PC-9 (cell line): ENCODE data around the gene SLC26A2. TPM values are rescaled to one million over a fixed set of nuclear protein-coding genes. Genes with fewer than 3 reads are reported as not detected.
A peak's percentile ranks its signal among the peaks of the same experiment; 100 is the strongest.

ENCODE experiments used
- BruUV-seq: library from RNA; stranded (reverse); fragments of 400-500 nt; replicated peaks from 2 replicates; lab custom pipeline; 2021; lab: Mats Ljungman, UMichigan
- CTCF ChIA-PET: fragments of 300-600 bp; sonication (Branson Sonifier 250); formaldehyde crosslinking; loops from one replicate; lab custom pipeline; 2022; ENCODE audit warnings: antibody characterized with exemption; lab: Charles Lee
- POLR2A ChIA-PET: fragments of 300-600 bp; sonication (Branson Sonifier 250); formaldehyde crosslinking; loops from one replicate; lab custom pipeline; 2022; ENCODE audit warnings: antibody characterized with exemption; ENCODE audit not compliant: unreplicated experiment; lab: Charles Lee
- DNase-seq, 2 experiments: peaks; one replicate each; pipeline versions ENCODE4 v3.0.0 to v3.0.0-alpha.2; 2015 to 2022; ENCODE audit warnings: mixed read lengths in 1 of 2
- H2AFZ ChIP-seq: fragments of 200-600 bp; sonication (generic); 2 replicates; pipeline ENCODE4 v1.8.1; 2017; ENCODE audit warnings: antibody characterized with exemption
- H3F3A ChIP-seq: fragments of 200-600 bp; sonication (generic); 2 replicates; pipeline ENCODE4 v1.8.1; 2017; ENCODE audit warnings: antibody characterized with exemption, mild to moderate bottlenecking, low read depth; ENCODE audit not compliant: insufficient read depth
- H3K27ac ChIP-seq: fragments of 200-600 bp; sonication (generic); 2 replicates; pipeline ENCODE4 v1.6.1; 2016; ENCODE audit warnings: mixed run types
- H3K27me3 ChIP-seq: fragments of 200-600 bp; sonication (generic); 2 replicates; pipeline ENCODE4 v1.6.1; 2016; ENCODE audit warnings: low read depth, mixed run types; ENCODE audit not compliant: insufficient read depth
- H3K36me3 ChIP-seq: fragments of 200-600 bp; sonication (generic); 2 replicates; pipeline ENCODE4 v1.6.1; 2016; ENCODE audit warnings: low read depth, mixed run types
- H3K4me1 ChIP-seq: fragments of 200-600 bp; sonication (generic); replicated peaks from 2 replicates; pipeline ENCODE4 v1.6.1; 2016; ENCODE audit warnings: mixed run types; ENCODE audit not compliant: insufficient read depth
- H3K4me2 ChIP-seq: fragments of 200-600 bp; sonication (generic); 2 replicates; pipeline ENCODE4 v1.6.1; 2017; ENCODE audit warnings: mixed run types
- H3K4me3 ChIP-seq: fragments of 200-600 bp; sonication (generic); 2 replicates; pipeline ENCODE4 v1.6.1; 2016; ENCODE audit warnings: mixed run types
- H3K79me2 ChIP-seq: fragments of 200-600 bp; sonication (generic); 2 replicates; pipeline ENCODE4 v1.6.1; 2017; ENCODE audit warnings: low read depth, mixed run types
- H3K9me2 ChIP-seq: fragments of 200-600 bp; sonication (generic); 2 replicates; pipeline ENCODE4 v1.8.1; 2017; ENCODE audit warnings: mild to moderate bottlenecking; ENCODE audit not compliant: insufficient read depth
- H3K9me3 ChIP-seq: fragments of 200-600 bp; sonication (generic); 2 replicates; pipeline ENCODE4 v1.8.1; 2016; ENCODE audit warnings: low read depth; ENCODE audit not compliant: insufficient read depth
- H4K20me1 ChIP-seq: fragments of 200-600 bp; sonication (generic); 2 replicates; pipeline ENCODE4 v1.8.1; 2017; ENCODE audit not compliant: insufficient read depth
- CTCF ChIP-seq: fragments of 200-600 bp; sonication (generic); conservative IDR thresholded peaks from 2 replicates; pipeline ENCODE4 v1.6.1; 2017; ENCODE audit warnings: mixed run types, antibody characterized with exemption, mild to moderate bottlenecking, moderate library complexity
- EZH2 ChIP-seq: fragments of 200-600 bp; sonication (generic); IDR thresholded peaks from 2 replicates; pipeline ENCODE4 v1.8.0; 2017; ENCODE audit warnings: antibody characterized with exemption, low read depth
- intact Hi-C: fragments of 100-400 bp; cut with micrococcal nuclease; formaldehyde crosslinking; loops from one replicate; pipeline ENCODE4 v1.10.0; 2022; ENCODE audit not compliant: unreplicated experiment
- total RNA-seq: library from RNA; stranded (reverse); gene quantifications from 2 replicates; pipeline ENCODE4 v1.2.3, GENCODE V29; 2021

SLC26A2 gene
- total RNA-seq, 1 experiment from 2014 or later: 13.5 TPM

GRCh38 chr5:150035139-150035895 is 74.8 kb downstream of the SLC26A2 start:
- no peaks in the 10 kb centered on the region for H3K9me3 ChIP-seq
- ChIA-PET CTCF (no interaction called here), POLR2A (no interaction called here)
- no peak overlapping the region for H2AFZ ChIP-seq
- intact Hi-C loops: no loop called here
- H3K27me3 ChIP-seq: no peaks in the 10 kb centered on the region
- no peaks in the 10 kb centered on the region for H3F3A ChIP-seq
- no peak for DNase-seq
- H3K36me3 ChIP-seq: peaks cover 55% of the 10 kb centered on the region
- no peak overlapping the region for H3K27ac ChIP-seq
- H3K4me1 ChIP-seq: no peaks in the 10 kb centered on the region
- no peak overlapping the region for H3K4me3 ChIP-seq
- H3K9me2 ChIP-seq: no peaks in the 10 kb centered on the region
- TF ChIP-seq EZH2: no peak
- no peak for TF ChIP-seq CTCF
- no peaks in the 10 kb centered on the region for H3K79me2 ChIP-seq
- no peak overlapping the region for H3K4me2 ChIP-seq
- H4K20me1 ChIP-seq: peaks cover 4% of the 10 kb centered on the region; the same call in 1 of the 2 replicates
- no TSS peak for BruUV-seq

- intact Hi-C loops: no loop called here
- H3K9me3 ChIP-seq: no peaks in the 10 kb centered on the region
- peaks cover 4% of the 10 kb centered on the region; the same call in 1 of the 2 replicates for H4K20me1 ChIP-seq
- DNase-seq: peak in 1 of 2 experiments; percentile 46
- no peaks in the 10 kb centered on the region for H3F3A ChIP-seq
- H3K4me2 ChIP-seq: no peak overlapping the region
- no peak overlapping the region for H3K4me3 ChIP-seq
- H3K9me2 ChIP-seq: no peaks in the 10 kb centered on the region
- H3K4me1 ChIP-seq: no peaks in the 10 kb centered on the region
- ChIA-PET CTCF (interaction anchor here (0.6 kb wide), 1 partner anchor 179 kb away, joined by 3 read pairs; no protein-coding TSS in a partner anchor), POLR2A (interaction anchor here (0.5 kb wide), 1 partner anchor 692 kb away, joined by 7 read pairs; no protein-coding TSS in a partner anchor)
- H3K27ac ChIP-seq: no peak overlapping the region
- no TSS peak for BruUV-seq
- no peak overlapping the region for H2AFZ ChIP-seq
- H3K79me2 ChIP-seq: no peaks in the 10 kb centered on the region
- peaks cover 65% of the 10 kb centered on the region for H3K36me3 ChIP-seq
- no peak for TF ChIP-seq EZH2
- H3K27me3 ChIP-seq: no peaks in the 10 kb centered on the region
Observed at GRCh38 chr5:150036513-150036912, 76.0 kb downstream of the SLC26A2 start.

Other genes with a start within 250 kb of the SLC26A2 start
- 3.2 and 3.4 TPM in 2 replicates for gene PPARGC1B, start 230.4 kb upstream of the SLC26A2 start, total RNA-seq
- 0.35 and 0.50 TPM in 2 replicates for gene PDE6A, start 16.0 kb upstream of the SLC26A2 start, total RNA-seq
- 3.0 and 3.9 TPM in 2 replicates for gene TIGD6, start 39.9 kb downstream of the SLC26A2 start, total RNA-seq
- gene HMGXB3, start 40.0 kb downstream of the SLC26A2 start, total RNA-seq: 38.0 and 43.1 TPM in 2 replicates
- 0.72 and 0.95 TPM in 2 replicates for gene CSF1R, start 125.8 kb downstream of the SLC26A2 start, total RNA-seq
- 0.08 TPM in 1 of 2 replicates, not detected in the other for gene PDGFRB, start 195.1 kb downstream of the SLC26A2 start, total RNA-seq
- gene CDX1, start 206.0 kb downstream of the SLC26A2 start, total RNA-seq: not detected in 2 replicates
- gene SLC6A7, start 229.3 kb downstream of the SLC26A2 start, total RNA-seq: 0.25 TPM in 1 of 2 replicates, not detected in the other